Retinal pigment epithelial cell (primary cell): ENCODE measurements around the gene INAFM2.

Source experiments
- DNase-seq: peaks from one replicate; pipeline ENCODE4 v3.0.0-alpha.2; 2010; ENCODE audit warnings: low read depth
- H3K4me3 ChIP-seq: 2 replicates; pipeline ENCODE4 v1.5.1; 2011; ENCODE audit warnings: mild to moderate bottlenecking, low read length, control low read depth, moderate library complexity
- CTCF ChIP-seq: conservative IDR thresholded peaks from 2 replicates; pipeline ENCODE4 v1.5.1; 2011; ENCODE audit warnings: low read depth, low read length, control low read depth, inconsistent platforms

The INAFM2 gene

GRCh38 chr15:40278026-40278425 lies 45.5 kb upstream of the INAFM2 start:
- H3K4me3 ChIP-seq: no peak overlapping the region
- DNase-seq: no peak
- no peak for TF ChIP-seq CTCF

DNA sequence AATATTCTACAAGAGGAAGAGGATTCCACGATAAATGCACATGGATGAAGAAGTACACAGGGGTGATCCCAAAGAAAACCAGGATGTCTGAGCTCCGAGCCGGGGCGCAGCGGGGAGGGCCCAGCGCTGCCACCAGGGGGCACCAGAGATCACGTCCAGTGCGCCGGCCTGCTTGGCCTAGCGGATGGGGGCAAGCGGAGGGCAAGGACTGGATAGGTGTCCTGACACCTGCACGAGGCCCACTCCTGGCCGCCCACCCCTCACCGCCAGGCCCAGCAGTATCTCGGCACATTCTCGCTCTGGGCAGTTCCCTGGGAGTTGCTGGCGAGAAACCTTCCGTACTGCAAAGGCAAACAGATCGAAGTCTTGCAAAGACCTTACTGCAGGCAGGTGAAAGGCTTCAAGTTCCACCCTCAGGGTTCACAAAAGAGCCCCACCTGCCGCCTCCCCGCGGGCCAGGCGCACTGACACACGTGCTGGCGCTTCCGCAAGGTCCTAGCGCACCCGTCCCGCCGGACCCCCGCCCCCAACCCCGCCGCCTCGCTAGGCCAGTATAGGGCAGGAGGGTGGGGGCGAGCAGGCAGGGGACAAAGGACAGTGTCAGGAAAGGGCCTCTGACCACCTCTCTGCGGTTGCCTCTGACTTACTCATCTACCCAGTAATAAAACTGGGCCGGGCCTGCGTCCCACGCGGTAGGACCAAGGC lies 43.9 kb upstream of the INAFM2 start:
- DNase-seq: no peak
- TF ChIP-seq CTCF: peak; percentile 97
- H3K4me3 ChIP-seq: no peak overlapping the region

- no peak for DNase-seq
- TF ChIP-seq CTCF: no peak
Observed at GRCh38 chr15:40280260-40281056, 43.0 kb upstream of the INAFM2 start.

GRCh38 chr15:40281057-40281800 lies 42.3 kb upstream of the INAFM2 start:
- no peak for DNase-seq
- no peak overlapping the region for H3K4me3 ChIP-seq
- no peak for TF ChIP-seq CTCF

More at GRCh38 chr15:40280260-40281056, 43.0 kb upstream of the INAFM2 start:
- H3K4me3 ChIP-seq: no peak overlapping the region

- DNase-seq: no peak
- H3K4me3 ChIP-seq: no peak overlapping the region
- no peak for TF ChIP-seq CTCF
Observed at GRCh38 chr15:40281801-40282146, 41.7 kb upstream of the INAFM2 start.

- DNase-seq: no peak
- peak; percentile 44 for TF ChIP-seq CTCF
- peak overlapping the region; percentile 22 for H3K4me3 ChIP-seq
Observed at GRCh38 chr15:40282147-40282868, 41.2 kb upstream of the INAFM2 start.
